H9 (cell line): ENCODE measurements around the gene RBM38. TPM values are rescaled to one million over a fixed set of nuclear protein-coding genes. Genes with fewer than 3 reads are reported as not detected.

Experiments
- DNase-seq: peaks from one replicate; pipeline ENCODE4 v3.0.0-alpha.2; 2017
- H2AFZ ChIP-seq: one replicate; pipeline ENCODE4 v1.6.1; 2013; ENCODE audit warnings: mild to moderate bottlenecking, low read length, control low read depth, moderate library complexity
- H2AK5ac ChIP-seq: 2 replicates; pipeline ENCODE4 v1.6.1; 2013; ENCODE audit warnings: low read length, control low read depth, mixed read lengths; ENCODE audit not compliant: insufficient read length
- H2BK120ac ChIP-seq: one replicate; pipeline ENCODE4 v1.6.1; 2013; ENCODE audit warnings: low read depth, mild to moderate bottlenecking, low read length, control low read depth, inconsistent platforms; ENCODE audit not compliant: poor library complexity, severe bottlenecking
- H2BK12ac ChIP-seq: 2 replicates; pipeline ENCODE4 v1.6.1; 2013; ENCODE audit warnings: low read length, control low read depth, mixed read lengths, low read depth; ENCODE audit not compliant: insufficient read length
- H2BK15ac ChIP-seq: 2 replicates; pipeline ENCODE4 v1.6.1; 2013; ENCODE audit warnings: low read depth, low read length, control low read depth
- H2BK20ac ChIP-seq: one replicate; pipeline ENCODE4 v1.6.1; 2013; ENCODE audit warnings: low read depth, mild to moderate bottlenecking, low read length, control low read depth, inconsistent platforms; ENCODE audit not compliant: poor library complexity, severe bottlenecking
- H2BK5ac ChIP-seq: 2 replicates; pipeline ENCODE4 v1.6.1; 2013; ENCODE audit warnings: low read length, control low read depth, mixed read lengths; ENCODE audit not compliant: insufficient read length
- H3K14ac ChIP-seq: 2 replicates; pipeline ENCODE4 v1.6.1; 2013; ENCODE audit warnings: low read length, control low read depth; ENCODE audit not compliant: insufficient read depth
- H3K18ac ChIP-seq: 2 replicates; pipeline ENCODE4 v1.6.1; 2013; ENCODE audit warnings: low read depth, mild to moderate bottlenecking, mixed read lengths, low read length, control low read depth; ENCODE audit not compliant: insufficient read length
- H3K23ac ChIP-seq: 2 replicates; pipeline ENCODE4 v1.6.1; 2013; ENCODE audit warnings: low read length, control low read depth, mixed read lengths, low read depth; ENCODE audit not compliant: insufficient read length
- H3K23me2 ChIP-seq: 2 replicates; pipeline ENCODE4 v1.6.1; 2013; ENCODE audit warnings: low read depth, mild to moderate bottlenecking, mixed read lengths, low read length, control low read depth; ENCODE audit not compliant: insufficient read length, poor library complexity, severe bottlenecking
- H3K27ac ChIP-seq: 2 replicates; pipeline ENCODE4 v1.5.1; 2013; ENCODE audit warnings: low read length, control low read depth, mixed read lengths, low read depth; ENCODE audit not compliant: insufficient read length
- H3K27me3 ChIP-seq: 2 replicates; pipeline ENCODE4 v1.6.1; 2013; ENCODE audit warnings: low read length, control low read depth, inconsistent platforms; ENCODE audit not compliant: insufficient read depth
- H3K4ac ChIP-seq: 2 replicates; pipeline ENCODE4 v1.6.1; 2013; ENCODE audit warnings: low read depth, mild to moderate bottlenecking, control low read depth, inconsistent platforms, low read length, moderate library complexity
- H3K4me1 ChIP-seq: 2 replicates; pipeline ENCODE4 v1.6.1; 2013; ENCODE audit warnings: low read length, control low read depth, inconsistent platforms; ENCODE audit not compliant: insufficient read depth
- H3K4me2 ChIP-seq: 2 replicates; pipeline ENCODE4 v1.6.1; 2013; ENCODE audit warnings: low read length, control low read depth, mixed read lengths; ENCODE audit not compliant: insufficient read length, insufficient read depth
- H3K56ac ChIP-seq: 2 replicates; pipeline ENCODE4 v1.6.1; 2013; ENCODE audit warnings: low read depth, mild to moderate bottlenecking, mixed read lengths, low read length, control low read depth; ENCODE audit not compliant: insufficient read length
- H3K79me1 ChIP-seq: 2 replicates; pipeline ENCODE4 v1.6.1; 2013; ENCODE audit warnings: low read depth, mild to moderate bottlenecking, moderate library complexity, low read length, control low read depth, inconsistent platforms; ENCODE audit not compliant: insufficient read depth, poor library complexity, severe bottlenecking
- H3K79me2 ChIP-seq: 2 replicates; pipeline ENCODE4 v1.6.1; 2013; ENCODE audit warnings: low read length, control low read depth, inconsistent platforms; ENCODE audit not compliant: insufficient read depth
- H3K9ac ChIP-seq: 2 replicates; pipeline ENCODE4 v1.6.1; 2013; ENCODE audit warnings: low read length, control low read depth, mixed read lengths; ENCODE audit not compliant: insufficient read length; ENCODE audit errors: extremely low read depth
- H3K9me3 ChIP-seq: one replicate; pipeline ENCODE4 v1.6.1; 2013; ENCODE audit warnings: low read depth, low read length, inconsistent platforms; ENCODE audit not compliant: control insufficient read depth
- H3T11ph ChIP-seq: one replicate; pipeline ENCODE4 v1.6.1; 2013; ENCODE audit warnings: mild to moderate bottlenecking, low read length, control low read depth, inconsistent platforms
- H4K20me1 ChIP-seq: one replicate; pipeline ENCODE4 v1.6.1; 2013; ENCODE audit not compliant: control insufficient read depth, insufficient read length, insufficient read depth
- H4K5ac ChIP-seq: 2 replicates; pipeline ENCODE4 v1.6.1; 2013; ENCODE audit warnings: low read depth, mild to moderate bottlenecking, mixed read lengths, low read length, control low read depth; ENCODE audit not compliant: insufficient read length
- H4K8ac ChIP-seq: replicated peaks from 2 replicates; pipeline ENCODE4 v1.6.1; 2013; ENCODE audit warnings: low read length, control low read depth, mixed read lengths, low read depth; ENCODE audit not compliant: insufficient read length
- H4K91ac ChIP-seq: 2 replicates; pipeline ENCODE4 v1.6.1; 2013; ENCODE audit warnings: low read depth, mild to moderate bottlenecking, moderate library complexity, mixed read lengths, low read length, control low read depth; ENCODE audit not compliant: insufficient read length
- H3K27ac Mint-ChIP-seq, 3 experiments: 2 replicates in 2 of 3; 3 replicates in 1 of 3; pipeline ENCODE4 v1.8.0; 2020 to 2021; ENCODE audit warnings: mixed read lengths in 3 of 3, mild to moderate bottlenecking in 1 of 3, moderate library complexity in 1 of 3
- H3K27me3 Mint-ChIP-seq: 2 replicates; pipeline ENCODE4 v1.8.0; 2021; ENCODE audit warnings: low read depth, mild to moderate bottlenecking, moderate library complexity, mixed read lengths
- H3K36me3 Mint-ChIP-seq, 3 experiments: 2 replicates in 2 of 3; 3 replicates in 1 of 3; pipeline ENCODE4 v1.8.0; 2020 to 2021; ENCODE audit warnings: low read depth in 3 of 3, mixed read lengths in 3 of 3; ENCODE audit not compliant: insufficient read depth in 1 of 3
- H3K4me1 Mint-ChIP-seq, 2 experiments: 2 replicates each; pipeline ENCODE4 v1.8.0; 2020; ENCODE audit warnings: mixed read lengths in 2 of 2
- H3K4me3 Mint-ChIP-seq, 2 experiments: 2 replicates in 1 of 2; 3 replicates in 1 of 2; pipeline ENCODE4 v1.8.0; 2020 to 2021; ENCODE audit warnings: mild to moderate bottlenecking in 2 of 2, mixed read lengths in 2 of 2, moderate library complexity in 1 of 2
- H3K9me3 Mint-ChIP-seq, 2 experiments: 2 replicates in 1 of 2; 3 replicates in 1 of 2; pipeline ENCODE4 v1.8.0; 2020; ENCODE audit warnings: mild to moderate bottlenecking in 2 of 2, mixed read lengths in 2 of 2, moderate library complexity in 1 of 2
- WGBS: extraction: QIAGEN DNeasy Blood & Tissue Kit; methylation state at CpG from one replicate; pipeline ENCODE4 v1.1.7; 2013; ENCODE audit warnings: missing lambda C conversion rate, low lambda C conversion rate, mixed read lengths; ENCODE audit not compliant: insufficient read length; ENCODE audit errors: extremely low coverage; 5-methylcytosine and 5-hydroxymethylcytosine counted together
- total RNA-seq: library from RNA; stranded (reverse); gene quantifications from 2 replicates; pipeline ENCODE4 v1.2.1, GENCODE V29; 2021
- TF ChIP-seq, protein P1 (sequence below): fragments of 200-600 bp; sonication (generic); conservative IDR thresholded peaks from 3 replicates; pipeline ENCODE4 v1.8.0; 2021; ENCODE audit warnings: antibody characterized with exemption, mild to moderate bottlenecking

The RBM38 gene
- total RNA-seq, 1 experiment from 2014 or later = 66.8 TPM

DNA sequence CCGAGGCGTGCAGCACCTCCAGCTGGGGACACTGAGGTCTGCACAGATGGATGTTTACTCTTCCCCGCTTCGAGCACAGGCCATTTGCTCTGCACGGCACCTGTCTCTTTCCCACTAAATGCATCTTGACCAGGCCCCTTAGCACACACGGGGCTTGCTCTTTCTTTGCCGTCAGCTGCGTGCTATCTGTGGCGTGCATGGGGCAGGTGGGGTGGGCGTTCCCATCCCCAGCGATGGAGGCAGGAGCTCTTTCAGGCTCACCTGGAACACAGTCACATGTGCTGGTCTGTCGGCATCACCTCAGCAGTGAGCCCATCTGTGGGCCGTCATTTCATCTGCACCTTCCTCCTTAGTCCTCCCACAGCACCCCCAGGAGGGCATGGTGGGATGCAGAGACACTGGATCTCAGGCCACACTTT is 35.1 kb downstream of the RBM38 start:
- no peaks in the 10 kb centered on the region for H3K23me2 ChIP-seq
- H3T11ph ChIP-seq = no peak overlapping the region
- H4K8ac ChIP-seq = no peak overlapping the region
- H4K91ac ChIP-seq = no peak overlapping the region
- WGBS = no CpG with 5 or more reads among the region's 13 CpGs
- H3K56ac ChIP-seq = no peak overlapping the region
- H3K23ac ChIP-seq = no peak overlapping the region
- TF ChIP-seq, protein P1, sequence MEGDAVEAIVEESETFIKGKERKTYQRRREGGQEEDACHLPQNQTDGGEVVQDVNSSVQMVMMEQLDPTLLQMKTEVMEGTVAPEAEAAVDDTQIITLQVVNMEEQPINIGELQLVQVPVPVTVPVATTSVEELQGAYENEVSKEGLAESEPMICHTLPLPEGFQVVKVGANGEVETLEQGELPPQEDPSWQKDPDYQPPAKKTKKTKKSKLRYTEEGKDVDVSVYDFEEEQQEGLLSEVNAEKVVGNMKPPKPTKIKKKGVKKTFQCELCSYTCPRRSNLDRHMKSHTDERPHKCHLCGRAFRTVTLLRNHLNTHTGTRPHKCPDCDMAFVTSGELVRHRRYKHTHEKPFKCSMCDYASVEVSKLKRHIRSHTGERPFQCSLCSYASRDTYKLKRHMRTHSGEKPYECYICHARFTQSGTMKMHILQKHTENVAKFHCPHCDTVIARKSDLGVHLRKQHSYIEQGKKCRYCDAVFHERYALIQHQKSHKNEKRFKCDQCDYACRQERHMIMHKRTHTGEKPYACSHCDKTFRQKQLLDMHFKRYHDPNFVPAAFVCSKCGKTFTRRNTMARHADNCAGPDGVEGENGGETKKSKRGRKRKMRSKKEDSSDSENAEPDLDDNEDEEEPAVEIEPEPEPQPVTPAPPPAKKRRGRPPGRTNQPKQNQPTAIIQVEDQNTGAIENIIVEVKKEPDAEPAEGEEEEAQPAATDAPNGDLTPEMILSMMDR = no peak
- no peak overlapping the region for H2AK5ac ChIP-seq
- no peak overlapping the region for H2AFZ ChIP-seq
- no peak overlapping the region for H2BK15ac ChIP-seq
- H3K4me1 ChIP-seq = no peaks in the 10 kb centered on the region
- H2BK5ac ChIP-seq = no peak overlapping the region
- no peaks in the 10 kb centered on the region for H3K79me2 ChIP-seq
- no peak overlapping the region for H4K5ac ChIP-seq
- Mint-ChIP-seq H3K27me3 (peaks cover 2% of the 10 kb centered on the region; the same call in 1 of the 2 replicates), H3K4me3 (no peak overlapping the region), H3K27ac (no peak overlapping the region; a peak in 1 of 7 replicates), H3K36me3 (no peaks in the 10 kb centered on the region), H3K4me1 (peaks cover 15 to 25% of the 10 kb centered on the region in 2 experiments), H3K9me3 (no peaks in the 10 kb centered on the region; a peak in 1 of 5 replicates)
- no peak overlapping the region for H3K9ac ChIP-seq
- H3K9me3 ChIP-seq = no peaks in the 10 kb centered on the region
- H3K79me1 ChIP-seq = no peaks in the 10 kb centered on the region
- H3K27ac ChIP-seq = no peak overlapping the region
- no peaks in the 10 kb centered on the region for H3K27me3 ChIP-seq
- H2BK20ac ChIP-seq = no peak overlapping the region
- no peaks in the 10 kb centered on the region for H4K20me1 ChIP-seq
- H3K4ac ChIP-seq = no peak overlapping the region
- no peak for DNase-seq
- no peak overlapping the region for H3K18ac ChIP-seq
- no peak overlapping the region for H2BK12ac ChIP-seq
- H3K14ac ChIP-seq = no peak overlapping the region
- no peak overlapping the region for H3K4me2 ChIP-seq
- no peak overlapping the region for H2BK120ac ChIP-seq
